Breast epithelium (tissue), 3 donors: ENCODE measurements around the gene ANKRD53.

Source experiments
- CTCF ChIP-seq, 3 donors: fragments of 450-650 bp; IDR thresholded peaks; one replicate each; pipeline ENCODE4 v1.5.1; 2016 to 2017; ENCODE audit warnings: antibody characterized with exemption in 3 of 3, mild to moderate bottlenecking in 3 of 3, moderate library complexity in 3 of 3
- POLR2A ChIP-seq: fragments of 450-650 bp; IDR thresholded peaks from one replicate; pipeline ENCODE4 v1.6.1; 2016; ENCODE audit warnings: antibody characterized with exemption, mild to moderate bottlenecking, moderate library complexity

GRCh38 chr2:70964596-70965386, 13.6 kb upstream of the ANKRD53 start:
- peak; percentile 32 to 74 (median 54) for TF ChIP-seq CTCF (IDR thresholded peaks at IDR 0.05)
- no peak for TF ChIP-seq POLR2A
